K562 (cell line): ENCODE results near the gene ADORA3. TPM values are rescaled to one million over a fixed set of nuclear protein-coding genes. Genes with fewer than 3 reads are reported as not detected.

ENCODE experiments used
- ADNP ChIP-seq: fragments of 200-800 bp; sonication (Bioruptor generic); IDR thresholded peaks from 2 replicates; pipeline ENCODE4 v1.6.1; 2016; ENCODE audit warnings: missing genetic modification characterization, missing compliant biosample characterization
- ATF3 ChIP-seq, 2 experiments: fragments of 450-650 bp in 1 of 2; sonication (generic) in 1 of 2; formaldehyde crosslinking in 1 of 2; IDR thresholded peaks in 1 of 2; conservative IDR thresholded peaks in 1 of 2; 2 replicates each; pipeline versions ENCODE4 v1.6.1 to v1.8.1; 2016 to 2023; ENCODE audit warnings: mild to moderate bottlenecking in 2 of 2, moderate library complexity in 2 of 2, inconsistent platforms in 1 of 2, missing genetic modification reagents in 1 of 2
- COPS2 ChIP-seq: fragments of 450-650 bp; conservative IDR thresholded peaks from 2 replicates; pipeline ENCODE4 v1.6.1; 2016; ENCODE audit warnings: mild to moderate bottlenecking, moderate library complexity
- DIDO1 ChIP-seq: fragments of 450-650 bp; IDR thresholded peaks from 2 replicates; pipeline ENCODE4 v1.6.1; 2016; ENCODE audit warnings: low read depth, missing biosample characterization, missing genetic modification characterization
- HIVEP1 ChIP-seq: fragments of 250-450 bp; sonication (Bioruptor Pico); IDR thresholded peaks from 2 replicates; pipeline ENCODE4 v1.4.0; 2020; ENCODE audit warnings: mild to moderate bottlenecking
- HNRNPUL1 ChIP-seq: fragments of 200-400 bp; formaldehyde crosslinking; IDR thresholded peaks from 2 replicates; pipeline ENCODE4 v1.6.1; 2017; ENCODE audit warnings: low read length
- ID3 ChIP-seq, 2 experiments: fragments of 250-450 bp in 1 of 2; fragments of 450-650 bp in 1 of 2; sonication (Bioruptor Pico) in 1 of 2; IDR thresholded peaks; 2 replicates each; pipeline versions ENCODE4 v1.6.1 to v1.8.0; 2016 to 2021; ENCODE audit warnings: mild to moderate bottlenecking in 2 of 2, moderate library complexity in 2 of 2, missing compliant biosample characterization in 1 of 2, missing genetic modification characterization in 1 of 2
- KDM1A ChIP-seq, 2 experiments: fragments of 450-650 bp; IDR thresholded peaks; 2 replicates each; pipeline ENCODE4 v1.6.1; 2016; ENCODE audit warnings: mild to moderate bottlenecking in 2 of 2
- KHSRP ChIP-seq: fragments of 450-650 bp; IDR thresholded peaks from 2 replicates; pipeline ENCODE4 v1.6.1; 2017
- MAFF ChIP-seq: IDR thresholded peaks from 2 replicates; pipeline ENCODE4 v1.6.1; 2012; ENCODE audit warnings: low read length, improper control_type of control experiment
- MBD2 ChIP-seq: sonication (generic); IDR thresholded peaks from 2 replicates; pipeline ENCODE4 v1.6.1; 2016; ENCODE audit warnings: low read depth, borderline replicate concordance
- MCM7 ChIP-seq, 2 experiments: fragments of 450-650 bp; IDR thresholded peaks; 2 replicates each; pipeline ENCODE4 v1.6.1; 2016 to 2018
- MIER1 ChIP-seq: fragments of 450-650 bp; IDR thresholded peaks from 2 replicates; pipeline ENCODE4 v1.6.1; 2016; ENCODE audit warnings: antibody characterized with exemption, mild to moderate bottlenecking, low read depth
- MTA2 ChIP-seq: fragments of 450-650 bp; IDR thresholded peaks from 2 replicates; pipeline ENCODE4 v1.6.1; 2016; ENCODE audit warnings: low read depth
- MYC ChIP-seq, 2 experiments: fragments of 250-450 bp in 1 of 2; sonication (Bioruptor Pico) in 1 of 2; IDR thresholded peaks; 2 replicates each; pipeline versions ENCODE4 v1.5.1 to v1.6.1; 2012 to 2021; ENCODE audit warnings: low read depth in 2 of 2, borderline replicate concordance in 1 of 2, improper control_type of control experiment in 1 of 2, low read length in 1 of 2, mild to moderate bottlenecking in 1 of 2, moderate library complexity in 1 of 2
- NFE2 ChIP-seq: IDR thresholded peaks from 2 replicates; pipeline ENCODE4 v1.6.1; 2014; ENCODE audit warnings: antibody characterized with exemption, low read depth
- POLR2G ChIP-seq: fragments of 200-400 bp; formaldehyde crosslinking; IDR thresholded peaks from 2 replicates; pipeline ENCODE4 v1.6.1; 2017; ENCODE audit warnings: low read depth, mild to moderate bottlenecking, antibody characterized with exemption, low read length, moderate library complexity
- PYGO2 ChIP-seq: fragments of 450-650 bp; IDR thresholded peaks from 2 replicates; pipeline ENCODE4 v1.6.1; 2016; ENCODE audit warnings: mild to moderate bottlenecking, missing genetic modification characterization, moderate library complexity, missing compliant biosample characterization
- RNF2 ChIP-seq: sonication (generic); IDR thresholded peaks from 2 replicates; pipeline ENCODE4 v1.6.1; 2016
- TGIF2 ChIP-seq: sonication (generic); formaldehyde crosslinking; IDR thresholded peaks from 2 replicates; pipeline ENCODE4 v1.8.1; 2022; ENCODE audit warnings: mild to moderate bottlenecking, missing genetic modification reagents, moderate library complexity
- XRCC5 ChIP-seq: fragments of 200-400 bp; formaldehyde crosslinking; IDR thresholded peaks from 2 replicates; pipeline ENCODE4 v1.6.1; 2017; ENCODE audit warnings: low read depth, mild to moderate bottlenecking, low read length
- ZNF551 ChIP-seq: fragments of 250-450 bp; sonication (Bioruptor Pico); IDR thresholded peaks from 2 replicates; pipeline ENCODE4 v1.5.0; 2021; ENCODE audit warnings: mild to moderate bottlenecking, moderate library complexity
- ZNF830 ChIP-seq: fragments of 250-450 bp; sonication (Bioruptor Pico); IDR thresholded peaks from 2 replicates; pipeline ENCODE4 v1.5.0; 2021; ENCODE audit warnings: mild to moderate bottlenecking
- ZSCAN29 ChIP-seq: fragments of 450-650 bp; IDR thresholded peaks from 2 replicates; pipeline ENCODE4 v1.6.1; 2017
- polyA plus RNA-seq, 8 experiments: library from polyadenylated mRNA; depleted of rRNA in 4 of 8; stranded (reverse) in 5 of 8; unstranded in 3 of 8; fragments of >200 nt; fragmentation: Nextera tagmentation in 2 of 8; fragmentation: Illumina TruSeq in 1 of 8; extraction: Ambion mirVana in 2 of 8; extraction: Trizol in 1 of 8; gene quantifications; 2 replicates each; pipeline versions ENCODE4 v1.2.1 to v1.2.3, GENCODE V29; 2011 to 2014; ENCODE audit warnings: inconsistent platforms in 1 of 8, missing spikeins in 1 of 8
- total RNA-seq, 7 experiments: library from RNA; depleted of rRNA in 6 of 7; stranded (reverse); fragments of >200 nt in 6 of 7; fragmentation: Illumina TruSeq in 2 of 7; extraction: Trizol in 2 of 7; gene quantifications; 2 replicates each; pipeline versions ENCODE4 v1.2.1 to v1.2.3, GENCODE V29; 2011 to 2021; ENCODE audit warnings: low replicate concordance in 1 of 7
- TF ChIP-seq, protein P1 (sequence below): sonication (generic); formaldehyde crosslinking; IDR thresholded peaks from 2 replicates; pipeline ENCODE4 v1.8.0; 2022; ENCODE audit warnings: mild to moderate bottlenecking, low read depth, missing genetic modification reagents
- TF ChIP-seq, protein P2 (sequence below): fragments of 450-650 bp; formaldehyde crosslinking; IDR thresholded peaks from 2 replicates; pipeline ENCODE4 v1.4.0; 2020; ENCODE audit warnings: mild to moderate bottlenecking, moderate library complexity

The ADORA3 gene
- total and polyA plus RNA-seq, 9 of the 15 experiments (the other 6 are each of a cell fraction or from before 2014, with no cell fraction given) = 0.09 to 0.35 (median 0.16) TPM; not detected in 3

DNA sequence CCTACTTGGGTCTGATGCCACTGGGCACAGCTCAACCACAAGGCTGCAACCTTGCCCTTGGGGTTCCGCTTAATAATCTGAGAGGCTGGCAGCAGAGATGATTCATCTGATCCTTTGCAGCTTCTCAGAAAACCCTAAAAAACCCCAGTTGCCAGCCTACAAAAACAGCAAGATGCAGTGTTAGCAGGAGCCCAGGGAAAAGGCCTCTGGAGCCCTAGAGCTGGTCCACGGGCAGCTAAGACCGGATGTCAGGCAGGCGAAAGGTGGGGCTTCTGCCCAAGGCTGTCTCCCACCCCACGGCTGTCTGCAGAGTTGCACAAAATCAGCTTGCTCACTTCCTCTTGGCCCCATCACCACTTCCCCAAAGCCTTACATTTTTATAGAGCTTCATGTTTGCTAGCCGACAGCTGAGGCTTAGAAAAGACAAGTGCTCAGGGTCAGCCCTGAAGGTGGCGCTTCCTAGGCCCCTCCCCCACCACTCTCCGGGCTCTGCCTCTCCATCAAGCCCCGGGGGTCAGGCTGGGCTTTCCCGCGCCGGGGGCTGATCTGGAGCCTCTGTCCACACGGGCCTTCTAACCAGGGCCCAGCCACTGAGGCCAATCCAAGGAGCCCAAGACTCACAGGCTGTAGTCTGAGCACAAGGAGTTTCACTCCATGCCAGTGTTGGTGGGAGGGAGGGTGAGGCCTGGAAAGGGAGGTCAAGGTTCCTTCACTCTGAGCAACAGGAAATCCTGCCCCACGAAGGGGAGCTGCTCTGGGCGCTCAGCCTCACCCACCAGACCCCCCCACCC lies 4.2 kb upstream of the ADORA3 start (continued):
- TF ChIP-seq, protein P1, sequence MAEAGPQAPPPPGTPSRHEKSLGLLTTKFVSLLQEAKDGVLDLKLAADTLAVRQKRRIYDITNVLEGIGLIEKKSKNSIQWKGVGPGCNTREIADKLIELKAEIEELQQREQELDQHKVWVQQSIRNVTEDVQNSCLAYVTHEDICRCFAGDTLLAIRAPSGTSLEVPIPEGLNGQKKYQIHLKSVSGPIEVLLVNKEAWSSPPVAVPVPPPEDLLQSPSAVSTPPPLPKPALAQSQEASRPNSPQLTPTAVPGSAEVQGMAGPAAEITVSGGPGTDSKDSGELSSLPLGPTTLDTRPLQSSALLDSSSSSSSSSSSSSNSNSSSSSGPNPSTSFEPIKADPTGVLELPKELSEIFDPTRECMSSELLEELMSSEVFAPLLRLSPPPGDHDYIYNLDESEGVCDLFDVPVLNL (CRISPR knock-in tag) = no peak
- TF ChIP-seq ZNF551 (CRISPR knock-in tag) (no peak), KDM1A (IDR thresholded peaks at IDR 0.05) (no peak), HNRNPUL1 (no peak), PYGO2 (tag) (no peak), COPS2 (no peak), ZSCAN29 (no peak), NFE2 (peak; percentile 32; the same call in 1 of the 2 replicates), POLR2G (peak; percentile 85), RNF2 (peak; percentile 24; the same call in 1 of the 2 replicates), MBD2 (0 out of 2 replicates have a peak, but pooled peaks have one; percentile 9), MIER1 (no peak), KHSRP (no peak), HIVEP1 (CRISPR knock-in tag) (no peak), MCM7 (IDR thresholded peaks at IDR 0.05) (no peak), DIDO1 (tag) (no peak), XRCC5 (peak; percentile 22; the same call in 1 of the 2 replicates), MAFF (no peak), MTA2 (0 out of 2 replicates have a peak, but pooled peaks have one; percentile 3), ID3 (CRISPR knock-in tag; IDR thresholded peaks at IDR 0.05) (no peak), ID3 (tag; IDR thresholded peaks at IDR 0.05) (peak; percentile 86), TGIF2 (CRISPR knock-in tag) (no peak), ZNF830 (CRISPR knock-in tag) (no peak), ADNP (tag) (no peak), MYC (IDR thresholded peaks at IDR 0.05; ENCODE audit: low read depth, low read length) (peak; percentile 63; the same call in 1 of the 2 replicates), MYC (CRISPR knock-in tag; IDR thresholded peaks at IDR 0.05; ENCODE audit: borderline replicate concordance, low read depth) (no peak), ATF3 (IDR thresholded peaks at IDR 0.05) (no peak), ATF3 (CRISPR knock-in tag; conservative IDR thresholded peaks at IDR 0.05) (no peak)
- TF ChIP-seq, protein P2, sequence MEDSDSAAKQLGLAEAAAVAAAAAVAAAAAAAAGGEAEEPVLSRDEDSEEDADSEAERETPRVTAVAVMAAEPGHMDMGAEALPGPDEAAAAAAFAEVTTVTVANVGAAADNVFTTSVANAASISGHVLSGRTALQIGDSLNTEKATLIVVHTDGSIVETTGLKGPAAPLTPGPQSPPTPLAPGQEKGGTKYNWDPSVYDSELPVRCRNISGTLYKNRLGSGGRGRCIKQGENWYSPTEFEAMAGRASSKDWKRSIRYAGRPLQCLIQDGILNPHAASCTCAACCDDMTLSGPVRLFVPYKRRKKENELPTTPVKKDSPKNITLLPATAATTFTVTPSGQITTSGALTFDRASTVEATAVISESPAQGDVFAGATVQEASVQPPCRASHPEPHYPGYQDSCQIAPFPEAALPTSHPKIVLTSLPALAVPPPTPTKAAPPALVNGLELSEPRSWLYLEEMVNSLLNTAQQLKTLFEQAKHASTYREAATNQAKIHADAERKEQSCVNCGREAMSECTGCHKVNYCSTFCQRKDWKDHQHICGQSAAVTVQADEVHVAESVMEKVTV (CRISPR knock-in tag) = no peak; the same call in 1 of the 2 replicates
